GM18861 (cell line): ENCODE results near the gene CPEB1.
A peak's percentile ranks its signal among the peaks of the same experiment; 100 is the strongest.
"Not testable (repeated sequence)": the region's sequence is repeated elsewhere in the genome, so short reads cannot be mapped to it uniquely, and the experiment has no call there.

Experiments used
- ATAC-seq: cut with Tn5 transposase; IDR thresholded peaks from one replicate; pipeline ENCODE4 v1.9.1; 2021; ENCODE audit not compliant: unreplicated experiment

The CPEB1 gene

GRCh38 chr15:82548700-82549099 is 98.5 kb downstream of the CPEB1 start:
- no peak for ATAC-seq

- ATAC-seq, result no peak
Observed at GRCh38 chr15:82545478-82545877, 101.7 kb downstream of the CPEB1 start.

GRCh38 chr15:82545002-82545401 is 102.2 kb downstream of the CPEB1 start:
- no peak for ATAC-seq

GRCh38 chr15:82544431-82544830 is 102.7 kb downstream of the CPEB1 start:
- ATAC-seq, result no peak

GRCh38 chr15:82543160-82543559 is 104.0 kb downstream of the CPEB1 start:
- no peak for ATAC-seq

- ATAC-seq, result no peak
Observed at GRCh38 chr15:82540984-82541431, 106.2 kb downstream of the CPEB1 start.

- ATAC-seq, result peak; percentile 86
Observed at GRCh38 chr15:82540055-82540983, 106.8 kb downstream of the CPEB1 start, which contains the start of gene RPS17. Gene RPS17, minus strand, starts transcription at chr15:82540457. Its CDS starts 29 bp downstream, at chr15:82540428.

GRCh38 chr15:82539691-82540054 is 107.5 kb downstream of the CPEB1 start:
- ATAC-seq, result no peak

GRCh38 chr15:82538961-82539690 is 108.0 kb downstream of the CPEB1 start:
- ATAC-seq, result no peak

GRCh38 chr15:82537351-82537908 is 109.7 kb downstream of the CPEB1 start:
- no peak for ATAC-seq

- ATAC-seq, result no peak
Observed at GRCh38 chr15:82536409-82537350, 110.5 kb downstream of the CPEB1 start.

- no peak for ATAC-seq
Observed at GRCh38 chr15:82535566-82536408, 111.4 kb downstream of the CPEB1 start.

GRCh38 chr15:82535151-82535550 is 112.0 kb downstream of the CPEB1 start:
- ATAC-seq, result not testable (repeated sequence)

- ATAC-seq, result not testable (repeated sequence)
Observed at GRCh38 chr15:82534457-82534861, 112.7 kb downstream of the CPEB1 start.

- ATAC-seq, result no peak
Observed at GRCh38 chr15:82533801-82534200, 113.4 kb downstream of the CPEB1 start.

- ATAC-seq, result no peak
Observed at GRCh38 chr15:82532991-82533481, 114.1 kb downstream of the CPEB1 start.

GRCh38 chr15:82532383-82532990 is 114.7 kb downstream of the CPEB1 start:
- ATAC-seq, result no peak

GRCh38 chr15:82531496-82532382 is 115.4 kb downstream of the CPEB1 start:
- ATAC-seq, result no peak
